ENCODE measurements around the gene CEACAM4.
A peak's percentile ranks its signal among the peaks of the same experiment; 100 is the strongest.

CEACAM4 gene

DNA sequence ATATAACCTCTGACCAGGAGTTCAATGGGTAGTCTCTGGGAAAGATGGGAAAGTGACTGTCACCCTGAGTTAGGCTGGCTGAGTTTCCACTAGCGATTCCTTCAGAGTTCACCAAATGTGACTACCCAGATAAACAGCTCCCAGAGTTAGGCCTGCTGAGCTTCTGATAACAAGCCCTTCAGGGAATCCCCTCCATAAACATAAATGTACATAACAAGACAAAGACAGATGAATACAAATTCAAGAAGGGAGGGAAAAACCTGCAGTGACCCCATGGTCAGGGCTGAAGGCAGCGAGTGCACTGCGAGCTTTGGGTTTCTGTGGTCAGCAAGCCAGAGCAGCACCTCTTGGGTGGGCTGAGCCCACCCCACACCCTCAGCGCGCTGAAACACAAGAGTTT is 25.4 kb upstream of the CEACAM4 start:
- no peak overlapping the region for H3K27ac ChIP-seq
- ChIA-PET CTCF (interaction anchor here (0.6 kb wide), 1 partner anchor 55 kb away, joined by 3 read pairs; no protein-coding TSS in a partner anchor), POLR2A (ENCODE audit: low non-redundant PET) (no interaction called here)
- no peak for DNase-seq (ENCODE audit: low spot score)
- TF ChIP-seq, protein P1, sequence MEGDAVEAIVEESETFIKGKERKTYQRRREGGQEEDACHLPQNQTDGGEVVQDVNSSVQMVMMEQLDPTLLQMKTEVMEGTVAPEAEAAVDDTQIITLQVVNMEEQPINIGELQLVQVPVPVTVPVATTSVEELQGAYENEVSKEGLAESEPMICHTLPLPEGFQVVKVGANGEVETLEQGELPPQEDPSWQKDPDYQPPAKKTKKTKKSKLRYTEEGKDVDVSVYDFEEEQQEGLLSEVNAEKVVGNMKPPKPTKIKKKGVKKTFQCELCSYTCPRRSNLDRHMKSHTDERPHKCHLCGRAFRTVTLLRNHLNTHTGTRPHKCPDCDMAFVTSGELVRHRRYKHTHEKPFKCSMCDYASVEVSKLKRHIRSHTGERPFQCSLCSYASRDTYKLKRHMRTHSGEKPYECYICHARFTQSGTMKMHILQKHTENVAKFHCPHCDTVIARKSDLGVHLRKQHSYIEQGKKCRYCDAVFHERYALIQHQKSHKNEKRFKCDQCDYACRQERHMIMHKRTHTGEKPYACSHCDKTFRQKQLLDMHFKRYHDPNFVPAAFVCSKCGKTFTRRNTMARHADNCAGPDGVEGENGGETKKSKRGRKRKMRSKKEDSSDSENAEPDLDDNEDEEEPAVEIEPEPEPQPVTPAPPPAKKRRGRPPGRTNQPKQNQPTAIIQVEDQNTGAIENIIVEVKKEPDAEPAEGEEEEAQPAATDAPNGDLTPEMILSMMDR (conservative IDR thresholded peaks at IDR 0.05; ENCODE audit: low read depth) = no peak

DNA sequence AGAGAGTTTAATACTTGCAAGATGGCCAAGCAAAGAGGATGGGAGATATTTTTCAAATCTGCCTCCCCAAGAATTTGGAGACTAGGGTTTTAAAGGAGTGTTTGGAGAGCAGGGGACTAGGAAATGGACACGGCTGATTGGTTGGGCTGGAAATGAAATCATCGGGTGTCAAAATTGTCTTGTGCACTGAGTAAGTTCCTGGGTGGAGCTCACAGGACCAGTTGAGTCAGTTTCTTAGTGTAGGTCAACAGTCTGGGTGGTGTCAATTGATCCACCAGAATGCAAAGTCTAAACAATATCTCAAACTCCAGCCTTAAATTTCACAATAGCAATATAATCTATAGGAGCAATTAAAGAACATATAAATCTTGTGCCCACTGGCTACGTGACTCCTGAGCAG is 23.0 kb upstream of the CEACAM4 start:
- TF ChIP-seq, protein P1 (conservative IDR thresholded peaks at IDR 0.05; ENCODE audit: low read depth) = no peak
- ChIA-PET POLR2A (ENCODE audit: low non-redundant PET) (no interaction called here), CTCF (no interaction called here)
- DNase-seq (ENCODE audit: low spot score) = peak; percentile 16
- no peak overlapping the region for H3K27ac ChIP-seq

DNA sequence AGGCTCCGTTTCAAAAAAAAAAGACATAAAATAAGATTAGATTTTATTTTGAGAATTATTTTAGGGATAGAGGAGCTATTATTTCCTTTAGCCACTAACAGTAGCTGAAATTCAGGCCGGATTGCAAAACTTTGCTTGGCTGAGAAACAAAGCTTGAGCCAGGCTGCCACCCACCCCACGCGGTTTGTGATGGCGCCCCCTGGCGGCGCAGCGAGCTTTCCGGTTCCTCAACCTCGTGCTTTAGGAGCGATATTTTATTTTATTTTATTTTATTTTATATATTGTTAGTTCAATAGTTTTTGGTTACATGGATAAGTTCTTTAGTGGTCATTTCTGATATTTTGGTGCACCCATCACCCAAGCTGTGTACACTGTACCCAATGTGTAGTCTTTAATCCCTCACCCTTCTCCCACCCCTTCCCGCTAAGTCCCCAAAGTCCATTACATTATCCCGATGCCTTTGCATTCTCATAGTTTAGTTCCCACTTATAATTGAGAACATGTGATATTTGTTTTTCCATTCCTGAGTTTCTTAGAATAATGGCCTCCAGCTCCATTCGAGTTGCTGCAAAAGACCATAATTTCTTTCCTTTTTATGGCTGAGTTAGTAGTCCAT is 19.8 kb upstream of the CEACAM4 start:
- no peak for DNase-seq (ENCODE audit: low spot score)
- H3K27ac ChIP-seq = no peak overlapping the region
- ChIA-PET POLR2A (ENCODE audit: low non-redundant PET) (no interaction called here), CTCF (interaction anchor here (0.6 to 1.2 kb wide), 8 partner anchors 8 to 305 kb away, joined by 3 to 8 read pairs (median 3); no protein-coding TSS in a partner anchor)
- TF ChIP-seq, protein P1 (conservative IDR thresholded peaks at IDR 0.05; ENCODE audit: low read depth) = no peak; the same call in 1 of the 2 replicates

DNA sequence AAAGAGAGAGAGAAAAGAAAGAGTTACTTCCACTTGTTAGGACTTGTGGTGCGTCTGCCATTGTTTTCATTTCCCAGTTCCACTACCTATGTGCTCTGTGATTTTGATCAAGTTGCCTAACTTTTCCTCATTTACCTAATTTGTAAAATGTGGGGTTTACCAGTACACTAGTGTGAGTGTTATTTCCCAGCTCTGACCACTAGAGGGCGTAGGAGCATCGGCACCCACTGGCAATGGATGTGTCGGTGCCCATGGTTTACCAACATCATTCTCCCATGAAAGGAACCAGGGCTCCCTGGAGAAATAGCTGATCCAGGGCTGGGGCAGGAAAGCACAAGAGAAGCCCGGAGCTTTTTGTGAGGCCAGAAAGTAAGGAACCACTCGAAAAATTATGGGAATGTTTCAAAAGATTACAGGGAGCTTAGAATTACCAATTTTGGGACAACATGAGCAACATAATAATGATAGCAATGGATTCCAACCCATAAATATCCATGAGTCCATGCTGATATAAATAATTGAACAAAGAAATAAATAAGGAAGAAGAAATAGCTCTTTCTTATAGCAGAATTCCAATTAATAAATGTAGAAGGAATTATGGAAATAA is 15.1 kb upstream of the CEACAM4 start:
- ChIA-PET CTCF (interaction anchor here (0.6 to 2.1 kb wide), 14 partner anchors 13 to 400 kb away, joined by 3 to 9 read pairs (median 4); no protein-coding TSS in a partner anchor), POLR2A (ENCODE audit: low non-redundant PET) (interaction anchor here (0.6 kb wide), 1 partner anchor 1039 kb away, joined by 3 read pairs; no protein-coding TSS in a partner anchor)
- H3K27ac ChIP-seq = no peak overlapping the region
- peak; percentile 79 for DNase-seq (ENCODE audit: low spot score)
- TF ChIP-seq, protein P1 (conservative IDR thresholded peaks at IDR 0.05; ENCODE audit: low read depth) = peak; percentile 92

DNA sequence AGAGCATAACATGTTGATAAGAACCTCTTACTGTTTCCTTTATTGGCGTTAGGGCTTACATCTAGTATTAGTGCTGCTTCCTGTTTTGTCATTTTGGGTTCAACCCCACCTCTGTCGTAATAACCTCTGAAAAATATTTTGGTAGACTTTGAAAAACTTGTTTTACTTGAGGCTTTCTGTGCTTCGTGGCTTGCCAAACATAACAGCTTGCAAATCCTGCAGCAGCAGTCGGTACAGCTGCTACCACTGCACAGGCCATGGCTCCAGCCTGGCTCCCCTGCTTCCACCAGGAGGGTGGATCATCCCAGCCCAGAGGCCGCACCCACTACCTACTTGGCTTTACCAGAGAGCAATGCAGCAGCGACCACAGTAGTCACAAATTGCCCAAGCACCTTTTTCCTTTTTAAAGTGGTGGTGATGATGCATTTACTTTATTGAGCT is 11.8 kb upstream of the CEACAM4 start:
- TF ChIP-seq, protein P1 (conservative IDR thresholded peaks at IDR 0.05; ENCODE audit: low read depth) = no peak
- H3K27ac ChIP-seq = no peak overlapping the region
- POLR2A ChIA-PET (ENCODE audit: low non-redundant PET) = no interaction called here
- CTCF ChIA-PET = interaction anchor here (0.6 to 1.2 kb wide), 2 partner anchors 8 to 101 kb away, joined by 3 read pairs; no protein-coding TSS in a partner anchor
- no peak for DNase-seq (ENCODE audit: low spot score)

DNA sequence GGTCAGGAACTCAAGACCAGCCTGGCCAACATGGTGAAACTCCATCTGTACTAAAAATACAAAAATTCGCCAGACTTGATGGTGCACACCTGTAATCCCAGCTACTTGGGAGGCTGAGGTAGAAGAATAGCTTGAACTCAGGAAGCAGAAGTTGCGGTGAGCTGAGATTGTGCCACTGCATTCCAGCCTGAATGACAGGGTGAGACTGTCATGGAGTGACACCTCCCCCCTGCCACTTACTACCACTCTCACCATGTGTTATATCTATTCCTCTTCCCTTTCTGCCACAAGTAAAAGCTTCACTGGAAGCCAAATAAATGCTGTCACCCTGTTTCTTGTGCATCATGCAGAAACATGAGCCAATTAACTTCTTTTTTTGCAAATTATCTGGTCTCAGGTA is 10.6 kb upstream of the CEACAM4 start:
- TF ChIP-seq, protein P1 (conservative IDR thresholded peaks at IDR 0.05; ENCODE audit: low read depth) = no peak
- no peak for DNase-seq (ENCODE audit: low spot score)
- H3K27ac ChIP-seq = no peak overlapping the region
- ChIA-PET POLR2A (ENCODE audit: low non-redundant PET) (no interaction called here), CTCF (interaction anchor here (0.6 to 1.2 kb wide), 2 partner anchors 9 to 168 kb away, joined by 3 to 7 read pairs; no protein-coding TSS in a partner anchor)

All from RWPE1 (cell line).